ENCODE results near the gene ACR.
A peak's percentile ranks its signal among the peaks of the same experiment; 100 is the strongest.

ACR gene

GRCh38 chr22:50699001-50699755, 38.8 kb upstream of the ACR start:
- H4K20me1 ChIP-seq (ENCODE audit: insufficient read depth, low read length): no peaks in the 10 kb centered on the region
- no peak overlapping the region for H3K4me3 ChIP-seq (ENCODE audit: low read length)
- H3K36me3 ChIP-seq (replicated peaks; ENCODE audit: low read depth, low read length): no peaks in the 10 kb centered on the region
- H3K4me2 ChIP-seq (ENCODE audit: low read length): no peak overlapping the region
- no peak overlapping the region for H3K9ac ChIP-seq (ENCODE audit: low read length)
- H3K9me3 ChIP-seq (ENCODE audit: insufficient read depth, low read length): no peaks in the 10 kb centered on the region
- H3K27me3 ChIP-seq (ENCODE audit: low read depth, low read length): no peaks in the 10 kb centered on the region
- no peak overlapping the region for H2AFZ ChIP-seq (ENCODE audit: low read depth, low read length)
- TF ChIP-seq CTCF (IDR thresholded peaks at IDR 0.05; ENCODE audit: low read depth, low read length): no peak
- TF ChIP-seq EZH2phosphoT487 (IDR thresholded peaks at IDR 0.05; ENCODE audit: low read depth): no peak
- no peaks in the 10 kb centered on the region for H3K4me1 ChIP-seq (ENCODE audit: low read length)
- H3K27ac ChIP-seq (ENCODE audit: low read length): no peak overlapping the region
- H3K79me2 ChIP-seq (ENCODE audit: low read length): no peaks in the 10 kb centered on the region

GRCh38 chr22:50699756-50700386, 38.1 kb upstream of the ACR start:
- H2AFZ ChIP-seq (ENCODE audit: low read depth, low read length): no peak overlapping the region
- H3K4me2 ChIP-seq (ENCODE audit: low read length): no peak overlapping the region
- H3K36me3 ChIP-seq (replicated peaks; ENCODE audit: low read depth, low read length): no peaks in the 10 kb centered on the region
- no peaks in the 10 kb centered on the region for H3K27me3 ChIP-seq (ENCODE audit: low read depth, low read length)
- no peaks in the 10 kb centered on the region for H3K9me3 ChIP-seq (ENCODE audit: insufficient read depth, low read length)
- no peak overlapping the region for H3K27ac ChIP-seq (ENCODE audit: low read length)
- no peaks in the 10 kb centered on the region for H4K20me1 ChIP-seq (ENCODE audit: insufficient read depth, low read length)
- H3K4me1 ChIP-seq (ENCODE audit: low read length): no peaks in the 10 kb centered on the region
- no peak overlapping the region for H3K9ac ChIP-seq (ENCODE audit: low read length)
- TF ChIP-seq CTCF (IDR thresholded peaks at IDR 0.05; ENCODE audit: low read depth, low read length) (peak; percentile 52), EZH2phosphoT487 (IDR thresholded peaks at IDR 0.05; ENCODE audit: low read depth) (no peak)
- no peaks in the 10 kb centered on the region for H3K79me2 ChIP-seq (ENCODE audit: low read length)
- no peak overlapping the region for H3K4me3 ChIP-seq (ENCODE audit: low read length)

- Histone ChIP-seq H3K36me3 (replicated peaks; ENCODE audit: low read depth, low read length) (no peaks in the 10 kb centered on the region), H3K4me3 (ENCODE audit: low read length) (no peak overlapping the region), H3K9ac (ENCODE audit: low read length) (no peak overlapping the region), H2AFZ (ENCODE audit: low read depth, low read length) (no peak overlapping the region), H3K27me3 (ENCODE audit: low read depth, low read length) (no peaks in the 10 kb centered on the region), H3K79me2 (ENCODE audit: low read length) (no peaks in the 10 kb centered on the region), H3K9me3 (ENCODE audit: insufficient read depth, low read length) (no peaks in the 10 kb centered on the region), H3K4me2 (ENCODE audit: low read length) (no peak overlapping the region), H3K4me1 (ENCODE audit: low read length) (no peaks in the 10 kb centered on the region), H4K20me1 (ENCODE audit: insufficient read depth, low read length) (no peaks in the 10 kb centered on the region), H3K27ac (ENCODE audit: low read length) (no peak overlapping the region)
- TF ChIP-seq CTCF (IDR thresholded peaks at IDR 0.05; ENCODE audit: low read depth, low read length) (no peak), EZH2phosphoT487 (IDR thresholded peaks at IDR 0.05; ENCODE audit: low read depth) (no peak)
Observed at GRCh38 chr22:50700387-50701075, 37.5 kb upstream of the ACR start.

- Histone ChIP-seq H3K4me2 (ENCODE audit: low read length) (no peak overlapping the region), H3K4me3 (ENCODE audit: low read length) (no peak overlapping the region), H3K27ac (ENCODE audit: low read length) (no peak overlapping the region), H3K4me1 (ENCODE audit: low read length) (no peaks in the 10 kb centered on the region), H3K36me3 (replicated peaks; ENCODE audit: low read depth, low read length) (no peaks in the 10 kb centered on the region), H2AFZ (ENCODE audit: low read depth, low read length) (no peak overlapping the region), H3K27me3 (ENCODE audit: low read depth, low read length) (no peaks in the 10 kb centered on the region), H4K20me1 (ENCODE audit: insufficient read depth, low read length) (no peaks in the 10 kb centered on the region), H3K79me2 (ENCODE audit: low read length) (no peaks in the 10 kb centered on the region), H3K9me3 (ENCODE audit: insufficient read depth, low read length) (no peaks in the 10 kb centered on the region), H3K9ac (ENCODE audit: low read length) (no peak overlapping the region)
- TF ChIP-seq CTCF (IDR thresholded peaks at IDR 0.05; ENCODE audit: low read depth, low read length) (no peak), EZH2phosphoT487 (IDR thresholded peaks at IDR 0.05; ENCODE audit: low read depth) (no peak)
Observed at GRCh38 chr22:50701076-50701419, 37.0 kb upstream of the ACR start.

Data from OCI-LY3 (cell line).